Left colon (tissue), 2 donors: ENCODE measurements around the gene POLR1A. TPM values are rescaled to one million over a fixed set of nuclear protein-coding genes. Genes with fewer than 3 reads are reported as not detected.

Experiments used
- ATAC-seq: fragments of 200-7000 bp; cut with Tn5 transposase; one replicate; pipeline ENCODE4 v1.9.1; 2020; ENCODE audit warnings: mild to moderate bottlenecking, moderate library complexity
- DNase-seq, 2 donors: peaks; one replicate each; pipeline ENCODE4 v3.0.0-alpha.2; 2020
- intact Hi-C, 2 donors: fragments of 100-400 bp; cut with DNase I in 1 of 2; cut with micrococcal nuclease in 1 of 2; formaldehyde crosslinking; loops; one replicate each; pipeline versions ENCODE4 v1.11.2 to v1.14.0; 2022; cut with DNase I, micrococcal nuclease
- total RNA-seq, 2 donors: library from RNA; stranded (reverse); fragmentation: NEBNext Ultra II Directional; extraction: Animal tissue kit (Norgen Biotek cat#: 25700); gene quantifications; one replicate each; pipeline ENCODE4 v1.2.1, GENCODE V29; 2021
- donor health status: DM: no; HTN: no; CAD: no.
- donor health status: DM: yes; HTN: yes; CAD: no.

The POLR1A gene
- total RNA-seq, 2 donors from 2014 or later, result 18.4 to 29.9 TPM

DNA sequence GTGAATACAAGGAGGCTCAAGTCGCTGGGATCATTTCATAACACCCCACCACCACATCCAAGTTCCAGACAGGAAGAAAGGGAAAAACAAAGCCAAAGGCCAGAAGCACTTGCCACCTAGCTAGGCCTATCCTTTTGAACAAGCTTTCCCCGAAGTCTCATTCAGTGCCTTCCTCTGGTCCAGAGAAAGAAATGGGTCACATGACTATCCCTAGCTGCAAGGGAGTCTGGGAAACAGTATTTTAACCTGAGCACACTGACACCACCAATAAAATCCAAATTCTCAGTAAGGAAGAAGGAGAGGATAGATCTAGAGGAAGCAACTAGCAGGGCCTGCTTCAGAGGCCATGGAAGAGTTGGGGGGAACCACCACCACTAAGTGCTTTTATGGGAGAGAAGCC is 91.2 kb downstream of the POLR1A start:
- intact Hi-C loops, result no loop called here
- ATAC-seq, result no peak
- DNase-seq, result no peak

DNA sequence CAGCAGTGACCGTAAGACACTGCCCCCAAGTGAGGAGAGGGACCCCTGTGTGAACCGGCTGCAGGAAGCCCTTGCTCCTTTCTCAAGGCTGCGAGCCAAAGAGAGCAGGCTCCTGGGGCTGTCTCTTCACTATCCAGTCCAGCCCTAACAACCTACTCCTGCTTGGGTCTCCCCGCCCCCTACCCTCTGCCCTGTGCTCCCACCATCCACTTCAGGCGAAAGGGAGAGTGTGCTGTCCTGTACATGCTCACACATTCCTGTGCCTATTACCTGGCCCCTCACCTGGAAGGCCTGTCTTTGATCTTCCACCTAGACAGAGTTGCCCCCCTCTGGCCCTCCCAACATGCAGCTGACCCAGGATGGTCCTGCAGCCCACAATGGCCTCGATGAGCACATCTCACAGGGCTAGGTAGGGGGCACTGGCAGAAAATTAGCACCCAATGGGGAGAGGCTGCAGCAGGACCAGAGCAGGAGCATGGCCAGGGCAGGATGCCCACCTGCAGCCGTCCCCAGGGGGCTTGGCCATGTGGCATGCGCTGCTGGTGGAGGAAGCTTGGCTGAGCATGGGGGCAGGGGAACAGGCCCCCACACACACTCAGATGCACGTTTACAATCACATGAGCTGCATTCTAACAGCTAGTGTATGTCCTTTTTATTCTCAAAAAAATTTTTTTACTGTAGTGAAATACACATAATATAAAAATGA is 93.5 kb downstream of the POLR1A start:
- ATAC-seq (no peak), DNase-seq (no peak)
- intact Hi-C loops, result no loop called here

DNA sequence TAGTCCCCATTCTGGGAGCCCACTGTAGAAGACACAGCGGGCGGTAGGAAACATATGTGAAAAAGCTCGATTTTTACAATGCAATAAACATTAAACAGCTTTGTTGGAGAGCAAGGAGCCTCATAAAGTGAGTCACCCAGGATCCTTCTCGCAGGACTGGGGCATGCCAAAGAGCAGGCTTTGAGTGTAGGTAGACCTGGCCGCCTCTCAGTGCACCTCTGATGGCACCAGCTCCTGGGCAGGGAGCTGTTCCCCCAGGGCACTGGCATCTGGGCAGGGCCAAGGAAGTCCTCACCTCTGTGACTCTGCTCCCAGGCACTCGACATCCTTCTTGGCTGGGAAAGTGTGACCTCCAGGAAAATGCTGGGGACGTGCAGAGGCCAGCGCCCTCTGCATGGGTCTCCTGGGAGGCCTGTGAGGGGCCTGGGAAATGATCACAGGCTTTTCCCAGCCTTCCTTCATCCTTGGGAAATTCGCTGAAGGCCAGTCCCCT is 94.2 kb downstream of the POLR1A start:
- peak; percentile 45 to 63 for DNase-seq
- intact Hi-C loops, result no loop called here
- peak; percentile 100 for ATAC-seq

DNA sequence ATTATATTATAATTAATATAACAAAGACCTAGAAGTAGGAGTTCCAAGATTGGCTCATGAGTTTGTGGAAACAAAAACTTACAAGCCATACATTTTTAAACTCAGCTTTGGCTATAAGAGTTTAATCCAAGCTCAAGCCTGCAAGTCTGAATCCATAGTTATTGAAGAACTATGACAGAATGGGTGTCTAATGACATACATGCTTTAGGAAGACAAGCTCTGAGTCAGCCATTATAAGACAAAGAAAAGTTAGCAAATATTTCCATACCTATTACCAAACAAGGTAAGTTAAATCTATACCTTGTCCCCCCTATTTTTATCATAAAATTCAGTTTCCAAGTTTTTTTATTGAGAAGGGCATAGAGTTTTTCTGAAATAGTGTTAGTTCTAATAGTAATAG is 95.6 kb downstream of the POLR1A start:
- intact Hi-C loops, result no loop called here
- ATAC-seq, result no peak

DNA sequence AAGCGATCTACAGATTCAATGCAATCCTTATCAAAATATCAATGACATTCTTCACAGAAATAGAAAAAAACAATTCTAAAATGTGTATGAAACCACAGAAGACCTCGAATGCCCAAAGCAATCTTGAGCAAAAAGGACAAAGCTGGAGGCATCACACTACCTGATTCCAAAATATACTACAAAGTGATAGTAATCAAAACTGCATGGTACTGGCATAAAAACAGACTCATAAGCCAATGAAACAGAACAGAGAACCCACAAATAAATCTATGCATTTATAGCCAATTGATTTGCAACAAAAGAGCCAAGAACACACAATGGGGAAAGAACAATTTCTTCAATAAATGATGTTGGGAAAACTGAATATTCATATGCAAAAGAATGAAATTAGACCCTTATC is 99.2 kb downstream of the POLR1A start:
- no peak for DNase-seq
- intact Hi-C loops, result no loop called here
- ATAC-seq, result no peak

More for the DNA sequence above, 95.6 kb downstream of the POLR1A start:
- DNase-seq, result no peak

DNA sequence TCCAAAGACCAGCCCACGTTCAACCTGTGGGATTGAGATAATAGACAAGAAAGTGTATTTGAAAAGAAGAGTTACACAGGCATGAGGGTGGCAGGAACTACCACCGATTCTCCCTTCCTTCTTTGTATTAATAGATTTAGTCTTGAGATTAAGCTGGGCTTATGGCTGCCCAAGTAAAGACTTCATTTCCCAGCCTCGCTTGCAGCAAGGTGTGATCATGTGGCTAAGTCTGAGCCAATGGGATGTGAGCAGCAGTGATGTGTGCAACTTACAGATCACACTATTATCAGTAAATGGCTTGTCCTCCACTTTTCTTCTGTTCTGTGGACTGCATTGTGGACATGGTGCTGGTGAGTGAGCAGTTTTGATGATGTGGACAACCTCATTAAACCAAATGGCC is 101.7 kb downstream of the POLR1A start:
- DNase-seq (no peak), ATAC-seq (no peak)
- intact Hi-C loops, result no loop called here

DNA sequence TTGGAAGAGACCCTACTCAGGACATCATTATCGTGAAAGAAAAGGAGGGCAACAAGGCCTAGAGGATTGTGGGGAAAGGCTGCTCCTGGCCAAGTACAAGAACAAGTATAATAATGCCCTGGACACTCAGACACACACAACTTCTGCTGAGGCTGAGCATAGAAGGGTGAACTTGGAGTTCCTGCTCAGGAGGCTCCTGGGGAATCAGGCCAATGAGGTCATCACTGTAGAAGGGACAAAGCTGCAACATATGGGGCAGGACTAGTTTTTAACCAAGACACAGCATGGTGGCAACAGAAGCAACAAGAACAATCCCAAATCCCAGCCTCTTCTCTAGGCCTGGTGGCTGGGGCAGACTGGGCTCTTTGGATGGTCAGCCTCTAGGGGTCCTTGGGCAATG is 102.6 kb downstream of the POLR1A start:
- no peak for ATAC-seq
- DNase-seq, result no peak
- intact Hi-C loops, result no loop called here

DNA sequence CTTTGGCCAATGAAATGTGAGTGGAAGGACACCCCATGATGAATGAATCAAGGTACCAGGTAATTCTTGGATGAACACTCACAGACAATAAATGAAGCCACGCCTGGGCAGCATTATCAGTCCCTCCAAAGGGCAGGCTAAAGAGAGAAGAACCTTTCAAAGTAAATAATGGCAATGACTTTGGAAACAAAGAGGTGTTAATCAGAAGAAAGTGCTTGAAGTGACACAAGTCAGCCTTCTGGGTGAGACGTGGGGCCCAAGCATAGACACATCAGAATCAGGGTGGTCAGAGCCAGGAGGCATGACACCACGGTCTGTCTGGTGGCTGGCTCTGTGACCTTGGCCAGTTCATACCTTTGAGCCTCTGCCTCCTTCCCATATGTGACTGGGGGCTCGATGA is 103.3 kb downstream of the POLR1A start:
- no peak for ATAC-seq
- no peak for DNase-seq
- intact Hi-C loops, result no loop called here

DNA sequence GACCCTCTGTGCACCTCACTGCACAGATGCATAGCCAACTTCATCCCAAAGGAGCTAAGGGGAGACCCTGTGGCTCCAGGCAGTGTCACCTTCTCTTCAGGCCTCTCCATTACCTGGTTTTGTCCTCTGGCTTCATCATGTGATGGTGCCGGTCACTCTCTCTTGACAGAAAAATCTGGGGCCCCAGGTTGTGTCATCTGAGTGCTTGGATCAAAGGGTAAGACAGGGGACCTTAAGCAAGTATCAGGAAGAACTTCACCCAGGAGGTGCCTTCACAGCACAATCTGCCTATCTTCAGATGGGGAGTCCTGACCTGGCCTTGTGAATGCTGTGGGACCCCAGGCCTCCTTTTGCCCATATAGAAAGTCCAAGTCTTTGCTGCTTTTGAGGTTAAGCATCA is 104.4 kb downstream of the POLR1A start:
- ATAC-seq (no peak), DNase-seq (no peak)
- intact Hi-C loops, result no loop called here

DNA sequence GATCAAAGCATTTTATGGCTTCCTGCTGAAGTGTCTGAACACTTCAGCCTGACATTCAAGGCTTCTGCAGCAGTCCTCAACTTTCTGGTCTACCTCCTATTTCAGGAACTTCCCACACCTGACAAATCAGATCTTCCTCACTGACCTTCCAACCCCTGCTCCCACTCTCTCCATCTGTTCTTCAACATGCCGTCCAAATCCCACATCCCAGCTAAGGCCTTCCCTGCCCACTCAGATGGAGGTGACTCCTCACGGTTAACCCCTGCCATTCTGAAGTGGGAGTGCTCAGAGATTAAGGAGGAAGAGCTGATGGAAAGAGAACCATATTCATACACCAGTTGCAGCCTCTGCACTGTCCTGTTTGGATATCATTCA is 104.8 kb downstream of the POLR1A start:
- no peak for DNase-seq
- intact Hi-C loops, result no loop called here
- ATAC-seq, result no peak

DNA sequence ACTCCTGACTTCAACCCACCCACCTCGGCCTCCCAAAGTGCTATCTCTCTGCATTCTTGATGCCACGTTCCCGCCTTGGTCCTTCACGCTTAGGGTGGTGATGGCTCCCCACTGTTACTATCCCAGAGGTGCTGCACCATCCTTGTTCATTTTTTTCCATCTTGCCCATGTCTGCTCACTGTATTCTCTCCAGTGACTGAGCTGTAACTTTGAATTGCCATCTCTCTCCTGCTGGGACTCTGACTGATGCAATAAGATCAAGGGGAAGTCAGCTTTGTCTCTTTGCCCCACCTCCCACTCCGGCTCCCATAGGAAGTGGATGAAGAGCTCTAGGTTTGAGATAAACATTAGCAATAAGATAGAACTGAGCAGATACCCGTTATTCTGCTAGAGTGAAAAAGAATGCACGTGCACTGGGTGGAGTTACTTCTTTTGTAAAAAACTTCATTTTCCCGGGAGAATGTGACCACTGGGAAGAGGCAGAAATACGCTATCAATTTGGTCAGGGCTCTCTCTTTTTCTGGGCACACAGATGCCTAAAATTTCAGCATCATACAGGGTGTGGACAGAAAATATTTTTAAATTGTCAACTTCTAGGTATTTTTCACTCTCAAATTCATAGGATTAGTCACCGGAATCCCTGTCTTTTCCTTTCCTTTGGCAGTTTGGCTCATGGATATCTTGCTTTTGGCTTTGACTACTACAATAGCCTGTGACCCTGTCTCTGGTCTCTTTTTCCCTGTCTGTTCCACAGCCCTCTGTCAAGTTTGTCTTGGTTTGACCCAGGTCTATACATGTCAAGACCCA is 105.4 kb downstream of the POLR1A start:
- DNase-seq, result no peak
- intact Hi-C loops, result no loop called here
- ATAC-seq, result no peak

DNA sequence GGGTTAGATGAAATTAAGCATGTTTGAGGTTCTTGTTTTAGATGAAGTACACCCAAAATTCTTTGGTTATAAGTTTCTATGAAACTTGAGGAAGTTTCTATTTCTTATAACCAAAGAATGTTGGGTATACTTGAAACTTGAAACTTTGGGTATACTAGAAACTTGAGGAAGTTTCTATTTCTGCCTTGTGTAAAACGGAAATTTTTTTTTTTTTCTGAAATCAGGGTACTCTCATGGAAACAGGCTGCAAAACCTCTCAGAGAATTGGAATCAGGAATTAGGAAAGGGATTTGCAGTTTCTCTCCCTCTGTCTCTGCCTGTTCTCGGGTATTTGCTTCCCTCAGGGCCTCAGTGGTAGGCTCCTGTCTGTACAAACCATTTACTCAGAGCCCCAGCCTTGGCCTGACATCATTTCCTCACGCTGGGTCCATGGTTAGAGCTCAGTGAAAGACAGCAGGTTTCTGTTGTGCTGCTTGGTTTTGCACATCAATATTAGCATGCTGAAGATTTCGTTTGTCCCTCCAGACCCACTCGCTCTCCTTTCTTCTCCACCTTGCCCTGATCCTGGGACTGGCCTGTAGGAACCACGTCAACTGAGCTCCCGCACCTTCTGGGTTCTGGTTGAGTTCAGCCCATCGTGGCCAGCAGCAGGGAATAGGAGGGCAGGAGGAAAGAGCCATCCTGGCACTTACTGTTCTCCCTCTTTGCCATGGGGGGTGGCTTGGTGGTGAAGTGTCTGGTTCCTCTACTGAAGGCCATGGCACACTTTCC is 106.4 kb downstream of the POLR1A start:
- DNase-seq (no peak), ATAC-seq (peak; percentile 26)
- intact Hi-C loops, result no loop called here

DNA sequence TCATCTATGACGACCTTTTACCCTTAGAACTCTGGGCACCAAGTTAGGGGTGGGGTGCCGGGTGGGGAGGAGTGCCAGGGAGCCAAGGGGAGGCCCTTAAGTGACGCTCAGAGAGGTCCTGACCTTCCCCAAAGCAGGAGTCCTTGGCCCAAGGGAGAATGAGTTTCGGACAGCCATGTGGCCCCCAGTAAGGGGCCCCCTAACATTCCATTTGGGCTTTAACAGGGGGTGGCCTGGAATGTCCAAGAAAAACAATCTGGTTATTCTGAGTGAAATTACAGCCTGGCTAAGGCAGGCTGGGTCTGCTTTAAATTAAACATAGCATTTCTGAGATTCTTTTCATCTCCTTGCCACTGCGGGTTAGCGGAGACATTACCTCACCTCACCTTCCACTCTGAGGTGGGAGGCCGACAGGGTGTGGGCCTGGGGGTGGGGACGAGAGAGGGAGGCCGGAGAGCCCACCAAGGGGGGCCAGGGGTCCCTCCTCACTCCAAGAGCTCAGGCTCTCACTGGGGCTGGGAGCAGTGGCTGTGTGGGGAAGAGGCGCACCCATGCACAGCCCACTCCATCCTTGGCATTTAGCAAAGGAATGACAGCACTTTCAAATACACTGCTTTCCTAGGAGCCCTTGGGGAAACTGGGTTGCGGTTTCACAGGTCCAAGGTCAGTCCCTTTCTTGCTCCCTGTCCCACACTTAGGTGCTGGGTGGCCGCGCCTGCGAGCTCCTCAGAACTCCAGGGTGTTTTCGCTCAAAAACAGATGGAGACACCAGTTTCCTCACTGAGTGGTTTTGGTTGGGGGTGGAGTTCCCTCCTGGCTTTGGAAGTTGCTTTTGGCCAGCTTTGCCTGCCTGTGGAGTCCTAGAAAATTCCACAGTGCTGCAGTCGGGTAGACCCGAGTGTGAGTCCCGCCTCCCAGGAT is 107.4 kb downstream of the POLR1A start:
- DNase-seq (no peak), ATAC-seq (no peak)
- intact Hi-C loops, result no loop called here

DNA sequence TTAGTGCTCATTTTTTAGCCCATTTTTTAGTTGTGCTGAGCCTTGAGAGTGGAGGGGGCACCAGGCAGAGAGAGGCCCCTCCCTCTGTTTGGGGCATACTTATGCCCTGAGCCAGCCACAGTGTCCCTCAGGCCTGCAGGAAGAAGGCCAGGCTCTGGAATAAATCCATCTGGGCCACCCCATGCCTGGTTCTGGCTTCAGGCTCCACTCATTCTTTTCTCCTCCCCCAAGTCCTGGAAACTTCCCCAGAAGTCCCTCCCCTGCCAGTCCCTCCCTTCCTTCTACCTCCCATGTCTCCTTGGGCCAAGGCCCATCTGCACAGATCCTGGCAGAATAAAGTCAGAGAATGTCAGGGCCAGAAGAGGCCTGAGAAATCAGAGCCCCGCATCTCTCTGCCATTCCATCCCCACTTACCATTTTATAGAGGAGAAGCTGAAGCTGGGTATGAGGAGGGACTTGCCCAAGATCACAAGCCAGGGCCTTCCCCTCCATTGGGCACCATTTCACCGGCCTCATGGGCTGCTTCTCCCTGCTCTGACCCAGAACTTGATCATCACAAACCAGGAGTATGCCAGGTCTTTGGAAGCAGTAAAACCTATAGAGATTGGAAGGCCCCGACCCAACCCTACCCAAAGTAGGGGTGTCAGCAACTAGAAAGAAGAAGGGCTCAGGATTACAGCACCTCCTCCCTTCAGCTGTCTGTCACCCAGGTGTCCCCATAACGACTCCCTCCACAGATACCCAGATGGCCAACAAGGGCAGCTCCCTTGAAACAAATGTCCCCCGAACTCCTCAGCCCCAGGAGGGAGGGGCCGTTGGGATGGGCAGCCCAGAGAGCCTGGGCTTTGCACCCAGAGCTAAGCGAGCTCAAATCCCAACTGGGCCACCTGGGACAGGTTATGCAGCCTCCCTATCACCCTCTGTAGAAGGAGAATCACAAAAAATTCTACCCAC is 108.4 kb downstream of the POLR1A start:
- intact Hi-C loops, result no loop called here
- DNase-seq (no peak), ATAC-seq (no peak)

DNA sequence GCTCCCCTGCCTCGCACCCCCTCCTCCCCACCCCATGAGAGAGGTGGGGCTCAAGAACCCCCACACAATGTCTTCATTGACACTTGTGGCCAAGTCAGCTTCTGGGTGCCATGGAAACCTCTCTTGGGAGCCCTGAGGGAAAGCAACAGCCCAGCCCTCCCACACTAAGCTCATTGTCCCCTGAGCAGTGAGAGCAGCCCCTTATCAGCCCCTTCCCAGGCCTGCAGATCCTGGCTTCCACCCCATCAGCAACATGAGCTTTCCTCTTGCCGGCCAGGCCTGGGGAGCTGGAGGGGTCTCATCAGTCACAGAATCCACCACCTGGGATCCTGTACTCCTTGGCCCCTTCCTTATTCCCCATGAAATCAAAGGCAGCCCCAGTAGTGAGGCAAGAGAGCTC is 109.1 kb downstream of the POLR1A start:
- intact Hi-C loops, result no loop called here
- DNase-seq (no peak), ATAC-seq (no peak)

DNA sequence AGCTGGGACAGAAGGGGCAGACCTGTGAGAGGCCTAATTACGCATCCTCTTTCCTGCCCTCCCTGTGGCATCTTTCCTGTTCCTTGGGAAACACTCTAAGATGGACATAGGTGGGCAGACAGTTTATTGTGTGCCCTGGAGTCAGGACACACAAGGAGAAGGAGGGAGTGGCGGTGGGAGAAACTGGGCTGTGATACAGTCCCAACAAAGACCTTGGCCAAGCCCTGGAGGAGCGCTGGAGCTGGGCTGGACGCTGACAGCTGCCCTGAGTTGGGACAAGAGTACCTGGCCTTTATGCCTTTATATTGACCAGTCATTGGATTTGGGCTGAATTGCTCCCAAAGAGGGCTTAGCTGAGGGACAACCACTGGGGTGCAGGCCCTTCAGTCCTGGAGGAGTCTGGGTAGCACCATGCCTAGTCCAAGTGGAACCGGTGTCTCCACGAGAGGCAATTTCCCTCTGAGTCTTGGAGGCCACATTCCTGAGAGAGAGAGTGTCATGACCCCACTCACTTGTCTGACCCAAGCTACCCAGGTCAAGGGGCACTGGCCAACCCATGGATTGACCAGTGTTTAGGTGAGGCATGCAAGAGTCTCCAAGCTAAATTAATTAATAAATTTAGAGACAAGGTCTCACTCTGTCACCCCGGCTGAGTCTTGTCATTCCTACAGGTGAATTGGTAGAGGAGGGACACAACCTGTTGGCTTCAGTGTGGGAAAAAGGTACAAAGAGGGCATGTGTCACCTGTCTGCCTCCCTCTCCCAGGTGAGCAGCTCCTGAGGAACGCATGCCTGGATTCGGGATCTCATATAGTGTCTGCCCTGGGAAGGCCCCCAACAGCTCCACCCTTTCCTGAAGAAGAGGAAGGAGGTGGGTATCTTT is 109.8 kb downstream of the POLR1A start:
- intact Hi-C loops, result no loop called here
- ATAC-seq, result no peak
- DNase-seq, result no peak
